ENCODE data around the gene SPTB.
"Not testable (repeated sequence)": the region's sequence is repeated elsewhere in the genome, so short reads cannot be mapped to it uniquely, and the experiment has no call there.

The SPTB gene

GRCh38 chr14:64806862-64807495 lies 72.7 kb downstream of the SPTB start:
- Histone ChIP-seq H3K27me3 (ENCODE audit: control insufficient read depth, insufficient read depth, low read length, poor library complexity, severe bottlenecking) (no peaks in the 10 kb centered on the region), H3K9me3 (ENCODE audit: control insufficient read depth, low read length) (no peaks in the 10 kb centered on the region), H3K27ac (ENCODE audit: insufficient read depth, low read depth, low read length, poor library complexity, severe bottlenecking) (no peak overlapping the region), H3K4me3 (ENCODE audit: insufficient read depth, low read depth, low read length) (no peak overlapping the region), H3K36me3 (ENCODE audit: control insufficient read depth, insufficient read depth, low read length) (no peaks in the 10 kb centered on the region), H3K4me1 (ENCODE audit: control insufficient read depth, insufficient read depth, low read length) (no peaks in the 10 kb centered on the region)
- 81 to 90% methylated on average over 6 of the region's 6 CpGs for WGBS, 2 experiments

DNA sequence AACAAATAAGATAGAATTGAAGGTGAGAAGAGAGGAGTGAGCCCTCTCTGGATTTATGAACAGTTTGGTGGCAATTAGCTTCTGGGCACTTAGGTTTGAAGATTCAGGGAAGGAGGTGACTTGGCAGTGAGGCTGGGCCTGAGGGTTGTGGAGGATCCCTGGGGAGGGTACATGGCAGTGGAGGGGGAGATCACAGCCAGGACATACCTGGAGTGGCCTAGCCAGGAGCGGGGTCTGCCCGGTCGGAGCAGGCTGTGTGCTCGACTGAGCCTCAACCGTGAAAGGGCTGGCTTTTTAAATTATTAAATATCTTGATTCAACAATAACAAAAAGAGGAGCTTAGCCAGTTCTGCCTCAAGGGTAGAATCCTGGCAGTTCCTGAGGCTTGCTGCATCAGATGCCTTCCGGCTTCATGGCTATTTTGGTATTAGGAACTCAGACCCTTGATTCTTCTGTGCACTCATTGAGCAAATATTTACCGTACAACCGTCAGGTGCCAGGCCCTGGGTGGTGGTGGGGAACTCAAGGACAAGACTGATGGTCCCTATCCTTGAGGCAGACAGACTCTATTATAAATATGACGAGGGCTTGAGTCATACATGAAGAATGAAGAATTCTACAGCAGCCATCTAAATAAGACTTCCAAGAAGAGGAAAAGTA lies 73.4 kb downstream of the SPTB start:
- no peaks in the 10 kb centered on the region for H3K9me3 ChIP-seq (ENCODE audit: control insufficient read depth, low read length)
- no peak overlapping the region for H3K4me3 ChIP-seq (ENCODE audit: insufficient read depth, low read depth, low read length)
- WGBS, 2 experiments: 94 to 95% methylated on average over 9 of the region's 9 CpGs
- H3K27me3 ChIP-seq (ENCODE audit: control insufficient read depth, insufficient read depth, low read length, poor library complexity, severe bottlenecking): no peaks in the 10 kb centered on the region
- no peak overlapping the region for H3K27ac ChIP-seq (ENCODE audit: insufficient read depth, low read depth, low read length, poor library complexity, severe bottlenecking)
- H3K36me3 ChIP-seq (ENCODE audit: control insufficient read depth, insufficient read depth, low read length): no peaks in the 10 kb centered on the region
- H3K4me1 ChIP-seq (ENCODE audit: control insufficient read depth, insufficient read depth, low read length): no peaks in the 10 kb centered on the region

- H3K27me3 ChIP-seq (ENCODE audit: control insufficient read depth, insufficient read depth, low read length, poor library complexity, severe bottlenecking); H3K27ac ChIP-seq (ENCODE audit: insufficient read depth, low read depth, low read length, poor library complexity, severe bottlenecking); H3K9me3 ChIP-seq (ENCODE audit: control insufficient read depth, low read length); H3K36me3 ChIP-seq (ENCODE audit: control insufficient read depth, insufficient read depth, low read length); H3K4me3 ChIP-seq (ENCODE audit: insufficient read depth, low read depth, low read length); H3K4me1 ChIP-seq (ENCODE audit: control insufficient read depth, insufficient read depth, low read length): not testable (repeated sequence)
- 90 to 93% methylated on average over 3 of the region's 3 CpGs for WGBS, 2 experiments
Measured at GRCh38 chr14:64805646-64806045, 74.1 kb downstream of the SPTB start.

DNA sequence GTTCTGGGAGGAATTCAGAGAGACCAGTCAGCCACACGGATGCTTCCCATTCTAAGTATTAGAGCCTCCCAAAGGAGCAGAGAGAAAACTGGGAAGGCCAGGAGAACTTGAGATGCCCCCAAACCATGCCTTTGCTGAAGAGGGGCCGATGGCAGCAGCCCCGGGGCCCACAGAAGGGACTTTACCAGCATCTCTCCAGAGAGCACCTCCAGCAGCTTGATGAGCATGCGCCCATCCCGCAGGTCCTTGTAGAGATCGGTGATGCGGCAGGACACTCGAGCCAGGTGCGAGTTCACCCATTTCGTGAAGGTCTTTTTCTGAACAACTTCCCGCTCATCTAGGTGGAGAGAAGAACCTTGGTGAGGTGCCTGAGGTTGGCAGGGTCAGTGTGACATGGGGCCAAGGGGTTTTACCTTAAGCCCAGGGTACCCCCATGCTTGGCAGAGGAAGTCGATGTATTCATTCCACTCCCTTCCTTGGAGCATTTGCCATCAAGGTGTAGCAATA lies 74.9 kb downstream of the SPTB start:
- Histone ChIP-seq H3K4me1 (ENCODE audit: control insufficient read depth, insufficient read depth, low read length) (no peaks in the 10 kb centered on the region), H3K27ac (ENCODE audit: insufficient read depth, low read depth, low read length, poor library complexity, severe bottlenecking) (no peak overlapping the region), H3K9me3 (ENCODE audit: control insufficient read depth, low read length) (no peaks in the 10 kb centered on the region), H3K4me3 (ENCODE audit: insufficient read depth, low read depth, low read length) (no peak overlapping the region), H3K27me3 (ENCODE audit: control insufficient read depth, insufficient read depth, low read length, poor library complexity, severe bottlenecking) (no peaks in the 10 kb centered on the region), H3K36me3 (ENCODE audit: control insufficient read depth, insufficient read depth, low read length) (no peaks in the 10 kb centered on the region)
- 91 to 94% methylated on average over 12 of the region's 12 CpGs for WGBS, 2 experiments

GRCh38 chr14:64801800-64802199 lies 77.9 kb downstream of the SPTB start:
- Histone ChIP-seq H3K36me3 (ENCODE audit: control insufficient read depth, insufficient read depth, low read length) (no peaks in the 10 kb centered on the region), H3K9me3 (ENCODE audit: control insufficient read depth, low read length) (no peaks in the 10 kb centered on the region), H3K27me3 (ENCODE audit: control insufficient read depth, insufficient read depth, low read length, poor library complexity, severe bottlenecking) (no peaks in the 10 kb centered on the region), H3K4me3 (ENCODE audit: insufficient read depth, low read depth, low read length) (no peak overlapping the region), H3K4me1 (ENCODE audit: control insufficient read depth, insufficient read depth, low read length) (no peaks in the 10 kb centered on the region), H3K27ac (ENCODE audit: insufficient read depth, low read depth, low read length, poor library complexity, severe bottlenecking) (no peak overlapping the region)
- WGBS, 2 experiments: 90 to 98% methylated on average over 1 of the region's 1 CpG

GRCh38 chr14:64801046-64801445 lies 78.7 kb downstream of the SPTB start:
- H3K9me3 ChIP-seq (ENCODE audit: control insufficient read depth, low read length): no peaks in the 10 kb centered on the region
- WGBS, 2 experiments: 93 to 96% methylated on average over 11 of the region's 11 CpGs
- no peaks in the 10 kb centered on the region for H3K27me3 ChIP-seq (ENCODE audit: control insufficient read depth, insufficient read depth, low read length, poor library complexity, severe bottlenecking)
- no peaks in the 10 kb centered on the region for H3K36me3 ChIP-seq (ENCODE audit: control insufficient read depth, insufficient read depth, low read length)
- no peaks in the 10 kb centered on the region for H3K4me1 ChIP-seq (ENCODE audit: control insufficient read depth, insufficient read depth, low read length)
- no peak overlapping the region for H3K4me3 ChIP-seq (ENCODE audit: insufficient read depth, low read depth, low read length)
- no peak overlapping the region for H3K27ac ChIP-seq (ENCODE audit: insufficient read depth, low read depth, low read length, poor library complexity, severe bottlenecking)

DNA sequence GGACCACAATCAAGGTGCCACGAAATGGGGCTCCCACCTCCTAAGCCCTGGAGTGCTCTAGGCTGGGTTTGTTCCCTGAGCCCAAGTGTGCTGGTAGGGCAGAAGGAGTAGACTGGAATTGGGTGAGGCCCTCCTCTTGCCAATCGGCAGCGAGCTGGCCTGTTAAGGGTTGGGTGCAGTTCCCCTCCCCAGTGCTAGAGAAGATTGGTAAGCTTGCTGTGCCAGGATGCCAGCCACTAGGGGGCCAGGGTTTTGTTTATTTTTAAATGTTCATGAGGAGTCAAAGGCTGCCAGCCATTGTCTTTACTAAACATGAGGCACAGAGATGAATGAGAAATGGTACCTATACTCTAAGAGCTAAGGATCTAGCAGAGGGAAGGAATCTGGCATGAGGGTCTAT lies 79.7 kb downstream of the SPTB start:
- Histone ChIP-seq H3K36me3 (ENCODE audit: control insufficient read depth, insufficient read depth, low read length) (no peaks in the 10 kb centered on the region), H3K4me3 (ENCODE audit: insufficient read depth, low read depth, low read length) (no peak overlapping the region), H3K27me3 (ENCODE audit: control insufficient read depth, insufficient read depth, low read length, poor library complexity, severe bottlenecking) (no peaks in the 10 kb centered on the region), H3K9me3 (ENCODE audit: control insufficient read depth, low read length) (no peaks in the 10 kb centered on the region), H3K4me1 (ENCODE audit: control insufficient read depth, insufficient read depth, low read length) (no peaks in the 10 kb centered on the region), H3K27ac (ENCODE audit: insufficient read depth, low read depth, low read length, poor library complexity, severe bottlenecking) (no peak overlapping the region)
- WGBS, 2 experiments: 84 to 85% methylated on average over 3 of the region's 3 CpGs

- Histone ChIP-seq H3K4me1 (ENCODE audit: control insufficient read depth, insufficient read depth, low read length) (no peaks in the 10 kb centered on the region), H3K27ac (ENCODE audit: insufficient read depth, low read depth, low read length, poor library complexity, severe bottlenecking) (no peak overlapping the region), H3K9me3 (ENCODE audit: control insufficient read depth, low read length) (no peaks in the 10 kb centered on the region), H3K36me3 (ENCODE audit: control insufficient read depth, insufficient read depth, low read length) (no peaks in the 10 kb centered on the region), H3K27me3 (ENCODE audit: control insufficient read depth, insufficient read depth, low read length, poor library complexity, severe bottlenecking) (no peaks in the 10 kb centered on the region), H3K4me3 (ENCODE audit: insufficient read depth, low read depth, low read length) (no peak overlapping the region)
- WGBS, 2 experiments: 94 to 96% methylated on average over 10 of the region's 10 CpGs
Measured at GRCh38 chr14:64799555-64799954, 80.2 kb downstream of the SPTB start.

GRCh38 chr14:64796369-64796768 lies 83.3 kb downstream of the SPTB start:
- Histone ChIP-seq H3K4me1 (ENCODE audit: control insufficient read depth, insufficient read depth, low read length) (peaks cover under 1% of the 10 kb centered on the region), H3K27ac (ENCODE audit: insufficient read depth, low read depth, low read length, poor library complexity, severe bottlenecking) (no peak overlapping the region), H3K4me3 (ENCODE audit: insufficient read depth, low read depth, low read length) (no peak overlapping the region), H3K27me3 (ENCODE audit: control insufficient read depth, insufficient read depth, low read length, poor library complexity, severe bottlenecking) (no peaks in the 10 kb centered on the region), H3K36me3 (ENCODE audit: control insufficient read depth, insufficient read depth, low read length) (no peaks in the 10 kb centered on the region), H3K9me3 (ENCODE audit: control insufficient read depth, low read length) (no peaks in the 10 kb centered on the region)
- WGBS, 2 experiments: 92 to 94% methylated on average over 11 of the region's 11 CpGs

GRCh38 chr14:64795921-64796320 lies 83.8 kb downstream of the SPTB start:
- 88 to 91% methylated on average over 3 of the region's 3 CpGs for WGBS, 2 experiments
- H3K4me1 ChIP-seq (ENCODE audit: control insufficient read depth, insufficient read depth, low read length): peaks cover 5% of the 10 kb centered on the region
- no peak overlapping the region for H3K27ac ChIP-seq (ENCODE audit: insufficient read depth, low read depth, low read length, poor library complexity, severe bottlenecking)
- H3K27me3 ChIP-seq (ENCODE audit: control insufficient read depth, insufficient read depth, low read length, poor library complexity, severe bottlenecking): no peaks in the 10 kb centered on the region
- no peaks in the 10 kb centered on the region for H3K9me3 ChIP-seq (ENCODE audit: control insufficient read depth, low read length)
- no peak overlapping the region for H3K4me3 ChIP-seq (ENCODE audit: insufficient read depth, low read depth, low read length)
- H3K36me3 ChIP-seq (ENCODE audit: control insufficient read depth, insufficient read depth, low read length): no peaks in the 10 kb centered on the region

Data from ectodermal cell (in vitro differentiated cells).